GM12874 (cell line): ENCODE results near the gene ANO9.

Experiments
- TF ChIP-seq, protein P1 (sequence below): IDR thresholded peaks from 2 replicates; pipeline ENCODE4 v1.5.1; 2011; ENCODE audit warnings: low read depth, mild to moderate bottlenecking, control low read depth, low read length, moderate library complexity; ENCODE audit not compliant: insufficient read depth

The ANO9 gene

DNA sequence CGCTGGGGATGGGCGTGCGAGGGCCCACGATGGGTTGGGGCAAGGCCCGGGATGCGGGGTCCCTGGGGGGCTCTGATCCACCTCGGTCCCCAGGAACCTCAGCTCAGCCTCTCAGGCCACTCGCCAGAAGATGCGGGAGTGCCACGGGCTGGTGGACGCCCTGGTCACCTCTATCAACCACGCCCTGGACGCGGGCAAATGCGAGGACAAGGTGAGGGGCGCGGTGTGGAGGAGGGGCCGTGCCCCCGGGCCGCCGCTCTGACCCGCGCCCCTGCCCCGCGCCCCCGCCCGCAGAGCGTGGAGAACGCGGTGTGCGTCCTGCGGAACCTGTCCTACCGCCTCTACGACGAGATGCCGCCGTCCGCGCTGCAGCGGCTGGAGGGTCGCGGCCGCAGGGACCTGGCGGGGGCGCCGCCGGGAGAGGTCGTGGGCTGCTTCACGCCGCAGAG lies 41.5 kb downstream of the ANO9 start:
- TF ChIP-seq, protein P1, sequence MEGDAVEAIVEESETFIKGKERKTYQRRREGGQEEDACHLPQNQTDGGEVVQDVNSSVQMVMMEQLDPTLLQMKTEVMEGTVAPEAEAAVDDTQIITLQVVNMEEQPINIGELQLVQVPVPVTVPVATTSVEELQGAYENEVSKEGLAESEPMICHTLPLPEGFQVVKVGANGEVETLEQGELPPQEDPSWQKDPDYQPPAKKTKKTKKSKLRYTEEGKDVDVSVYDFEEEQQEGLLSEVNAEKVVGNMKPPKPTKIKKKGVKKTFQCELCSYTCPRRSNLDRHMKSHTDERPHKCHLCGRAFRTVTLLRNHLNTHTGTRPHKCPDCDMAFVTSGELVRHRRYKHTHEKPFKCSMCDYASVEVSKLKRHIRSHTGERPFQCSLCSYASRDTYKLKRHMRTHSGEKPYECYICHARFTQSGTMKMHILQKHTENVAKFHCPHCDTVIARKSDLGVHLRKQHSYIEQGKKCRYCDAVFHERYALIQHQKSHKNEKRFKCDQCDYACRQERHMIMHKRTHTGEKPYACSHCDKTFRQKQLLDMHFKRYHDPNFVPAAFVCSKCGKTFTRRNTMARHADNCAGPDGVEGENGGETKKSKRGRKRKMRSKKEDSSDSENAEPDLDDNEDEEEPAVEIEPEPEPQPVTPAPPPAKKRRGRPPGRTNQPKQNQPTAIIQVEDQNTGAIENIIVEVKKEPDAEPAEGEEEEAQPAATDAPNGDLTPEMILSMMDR, result no peak

DNA sequence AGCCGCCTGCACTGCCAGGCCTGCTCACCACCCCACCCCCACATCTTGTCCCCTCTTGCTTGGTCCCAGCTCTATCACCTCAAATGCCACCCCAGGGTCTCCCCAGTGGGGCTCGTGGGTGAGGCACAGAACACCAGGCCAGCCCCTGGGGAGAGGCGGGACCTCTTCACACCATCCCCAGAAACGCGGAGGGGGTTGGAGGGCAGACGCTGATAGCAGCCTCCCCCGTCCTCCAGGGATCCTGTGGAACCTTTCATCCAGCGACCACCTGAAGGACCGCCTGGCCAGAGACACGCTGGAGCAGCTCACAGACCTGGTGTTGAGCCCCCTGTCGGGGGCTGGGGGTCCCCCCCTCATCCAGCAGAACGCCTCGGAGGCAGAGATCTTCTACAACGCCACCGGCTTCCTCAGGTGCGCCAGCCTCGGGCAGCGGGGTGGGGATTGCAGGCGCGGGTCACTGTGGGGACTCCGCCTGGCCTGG lies 42.0 kb downstream of the ANO9 start:
- TF ChIP-seq, protein P1, result no peak

DNA sequence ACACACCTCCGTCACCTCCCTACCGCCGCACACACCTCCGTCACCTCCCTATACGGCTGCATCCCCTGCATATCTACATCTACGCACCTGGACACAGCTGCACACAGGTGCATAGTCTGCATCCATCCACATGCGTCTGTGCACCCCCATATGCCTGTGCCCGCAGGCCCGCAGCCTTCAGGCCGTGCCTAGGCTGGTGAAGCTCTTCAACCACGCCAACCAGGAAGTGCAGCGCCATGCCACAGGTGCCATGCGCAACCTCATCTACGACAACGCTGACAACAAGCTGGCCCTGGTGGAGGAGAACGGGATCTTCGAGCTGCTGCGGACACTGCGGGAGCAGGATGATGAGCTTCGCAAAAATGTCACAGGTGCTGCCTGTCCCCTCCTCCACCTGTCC lies 43.0 kb downstream of the ANO9 start:
- TF ChIP-seq, protein P1, result no peak

DNA sequence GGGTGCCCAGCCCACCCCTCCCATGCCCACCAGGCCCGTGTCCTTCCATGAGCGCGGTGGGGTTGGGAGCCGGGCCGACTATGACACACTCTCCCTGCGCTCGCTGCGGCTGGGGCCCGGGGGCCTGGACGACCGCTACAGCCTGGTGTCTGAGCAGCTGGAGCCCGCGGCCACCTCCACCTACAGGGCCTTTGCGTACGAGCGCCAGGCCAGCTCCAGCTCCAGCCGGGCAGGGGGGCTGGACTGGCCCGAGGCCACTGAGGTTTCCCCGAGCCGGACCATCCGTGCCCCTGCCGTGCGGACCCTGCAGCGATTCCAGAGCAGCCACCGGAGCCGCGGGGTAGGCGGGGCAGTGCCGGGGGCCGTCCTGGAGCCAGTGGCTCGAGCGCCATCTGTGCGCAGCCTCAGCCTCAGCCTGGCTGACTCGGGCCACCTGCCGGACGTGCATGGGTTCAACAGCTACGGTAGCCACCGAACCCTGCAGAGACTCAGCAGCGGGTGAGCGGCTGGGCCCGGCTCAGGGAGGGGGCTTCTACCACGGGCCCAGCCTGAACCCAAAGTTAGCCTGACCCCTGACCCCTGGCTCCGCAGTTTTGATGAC lies 44.8 kb downstream of the ANO9 start:
- TF ChIP-seq, protein P1, result peak; percentile 82

DNA sequence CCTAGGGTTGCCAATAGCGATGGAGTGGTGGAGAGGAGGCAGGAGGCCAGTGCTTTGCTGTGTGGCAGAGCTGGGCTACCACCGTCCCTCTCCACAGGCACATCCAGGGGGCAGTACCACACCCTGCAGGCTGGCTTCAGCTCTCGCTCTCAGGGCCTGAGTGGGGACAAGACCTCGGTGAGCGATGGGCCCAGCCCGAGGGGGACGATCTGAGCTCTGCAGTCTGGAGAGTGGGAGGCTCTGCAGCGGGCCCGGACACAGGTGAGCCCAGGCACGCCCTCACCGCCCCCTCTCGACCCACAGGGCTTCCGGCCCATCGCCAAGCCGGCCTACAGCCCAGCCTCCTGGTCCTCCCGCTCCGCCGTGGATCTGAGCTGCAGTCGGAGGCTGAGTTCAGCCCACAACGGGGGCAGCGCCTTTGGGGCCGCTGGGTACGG lies 45.3 kb downstream of the ANO9 start:
- TF ChIP-seq, protein P1, result peak; percentile 44

DNA sequence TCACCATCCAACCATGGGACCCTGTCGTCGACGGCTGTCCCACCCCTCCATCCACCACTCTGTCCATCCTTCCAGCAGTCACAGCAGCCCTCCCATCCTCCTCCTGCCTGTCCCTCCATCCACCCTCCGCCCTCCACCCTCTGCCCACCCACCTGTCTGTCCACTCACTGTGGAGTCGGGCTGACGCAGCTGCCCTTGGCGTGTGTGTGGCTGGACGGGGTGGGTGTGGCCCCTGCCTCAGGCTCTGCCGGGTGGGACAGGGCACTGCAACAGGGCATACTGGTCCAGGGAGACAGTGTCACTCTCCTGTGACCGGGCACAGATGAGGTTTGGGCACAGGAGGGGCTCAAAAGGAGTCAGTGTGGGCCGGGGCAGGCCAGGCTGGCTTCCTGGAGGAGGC lies 45.9 kb downstream of the ANO9 start:
- TF ChIP-seq, protein P1, result no peak

DNA sequence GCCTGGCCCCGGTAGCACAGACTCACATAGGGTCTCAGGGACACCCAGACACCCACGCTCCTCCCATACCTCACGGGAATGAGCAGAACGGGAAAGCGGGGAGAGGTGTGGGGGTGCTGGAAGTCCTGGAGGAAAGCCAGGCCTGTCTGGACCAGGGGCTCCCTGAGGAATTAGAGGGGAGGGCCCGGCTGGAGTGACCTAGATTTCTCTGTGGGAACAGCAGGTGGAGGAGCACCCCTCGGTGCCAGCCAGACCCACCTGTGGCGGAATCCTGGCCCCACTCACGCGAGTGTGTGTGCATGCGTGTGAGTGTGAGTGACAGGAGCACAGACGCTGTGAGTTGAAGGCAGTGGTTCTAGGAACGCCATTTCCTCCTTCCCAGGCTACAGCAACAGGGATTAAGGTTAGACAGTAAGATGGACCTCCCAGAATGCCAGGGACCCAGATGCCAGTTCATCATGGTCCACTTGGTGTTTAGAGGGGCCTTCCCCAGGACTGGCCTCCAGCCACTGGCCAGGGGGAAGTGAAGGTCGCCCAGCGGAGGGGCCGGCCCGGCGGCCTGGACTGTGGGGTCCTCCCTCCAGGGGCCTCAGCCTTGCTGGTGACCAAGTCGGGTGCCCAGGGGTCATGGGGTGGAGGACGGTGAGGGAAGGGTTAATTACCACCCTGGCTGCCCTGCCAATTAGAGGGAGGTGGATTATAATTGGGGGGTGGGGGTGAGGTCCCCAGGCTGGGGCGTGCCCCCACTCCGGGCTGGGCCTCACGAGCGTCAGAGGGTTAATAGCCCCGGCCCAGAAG lies 46.8 kb downstream of the ANO9 start:
- TF ChIP-seq, protein P1, result no peak
